Endodermal cell (in vitro differentiated cells): Measurements from ENCODE around the gene FRY. TPM values are rescaled to one million over a fixed set of nuclear protein-coding genes. Genes with fewer than 3 reads are reported as not detected.

Experiments
- DNase-seq: peaks from one replicate; pipeline ENCODE4 v3.0.0-alpha.2; 2017
- H3K27ac ChIP-seq: 2 replicates; pipeline ENCODE4 v1.5.1; 2013; ENCODE audit warnings: mild to moderate bottlenecking, low read depth, low read length, moderate library complexity
- H3K27me3 ChIP-seq: 2 replicates; pipeline ENCODE4 v1.6.1; 2013; ENCODE audit warnings: mild to moderate bottlenecking, low read length, moderate library complexity; ENCODE audit not compliant: insufficient read depth, control insufficient read depth, poor library complexity, severe bottlenecking
- H3K36me3 ChIP-seq: 2 replicates; pipeline ENCODE4 v1.7.0; 2013; ENCODE audit warnings: mild to moderate bottlenecking, low read length, moderate library complexity; ENCODE audit not compliant: control insufficient read depth, insufficient read depth
- H3K4me1 ChIP-seq: one replicate; pipeline ENCODE4 v1.7.0; 2013; ENCODE audit warnings: low read length; ENCODE audit not compliant: control insufficient read depth, insufficient read depth
- H3K4me3 ChIP-seq: 2 replicates; pipeline ENCODE4 v1.5.1; 2013; ENCODE audit warnings: mild to moderate bottlenecking, low read length, moderate library complexity
- H3K9ac ChIP-seq: 2 replicates; pipeline ENCODE4 v1.6.1; 2013; ENCODE audit warnings: mild to moderate bottlenecking, low read length, moderate library complexity; ENCODE audit not compliant: poor library complexity, severe bottlenecking; ENCODE audit errors: extremely low read depth
- H3K9me3 ChIP-seq: 2 replicates; pipeline ENCODE4 v1.6.1; 2013; ENCODE audit warnings: mild to moderate bottlenecking, low read length, moderate library complexity; ENCODE audit not compliant: control insufficient read depth
- H3K27ac Mint-ChIP-seq: 2 replicates; pipeline ENCODE4 v1.8.0; 2020; ENCODE audit warnings: mixed read lengths
- H3K27me3 Mint-ChIP-seq: 2 replicates; pipeline ENCODE4 v1.8.0; 2021; ENCODE audit warnings: mild to moderate bottlenecking, mixed read lengths; ENCODE audit not compliant: insufficient read depth
- H3K36me3 Mint-ChIP-seq: 2 replicates; pipeline ENCODE4 v1.8.0; 2020; ENCODE audit warnings: low read depth, mixed read lengths
- H3K4me1 Mint-ChIP-seq: 2 replicates; pipeline ENCODE4 v1.8.0; 2020; ENCODE audit warnings: mixed read lengths
- H3K4me3 Mint-ChIP-seq: 2 replicates; pipeline ENCODE4 v1.8.0; 2020; ENCODE audit warnings: mild to moderate bottlenecking, moderate library complexity, mixed read lengths
- H3K9me3 Mint-ChIP-seq: 2 replicates; pipeline ENCODE4 v1.8.0; 2020; ENCODE audit warnings: mild to moderate bottlenecking, mixed read lengths
- WGBS, 2 experiments: methylation state at CpG; one replicate each; pipeline versions ENCODE4 v1.1.5 to v1.1.7; 2013; ENCODE audit warnings: missing lambda C conversion rate in 2 of 2, mixed read lengths in 1 of 2; ENCODE audit not compliant: insufficient coverage in 1 of 2, insufficient read length in 1 of 2; 5-methylcytosine and 5-hydroxymethylcytosine counted together
- total RNA-seq, 2 donors: library from RNA; stranded (reverse); fragmentation: NEBNext Ultra II Directional in 1 of 2; extraction: Animal tissue kit (Norgen Biotek cat#: 25700) in 1 of 2; gene quantifications; 2 replicates in 1 of 2; 3 replicates in 1 of 2; pipeline ENCODE4 v1.2.1, GENCODE V29; 2021
- TF ChIP-seq, protein P1 (sequence below): fragments of 200-600 bp; sonication (generic); conservative IDR thresholded peaks from 2 replicates; pipeline ENCODE4 v1.5.0; 2021; ENCODE audit warnings: antibody characterized with exemption, mild to moderate bottlenecking

The FRY gene
- total RNA-seq, 2 donors from 2014 or later, result 20.1 to 30.8 TPM

- TF ChIP-seq, protein P1, sequence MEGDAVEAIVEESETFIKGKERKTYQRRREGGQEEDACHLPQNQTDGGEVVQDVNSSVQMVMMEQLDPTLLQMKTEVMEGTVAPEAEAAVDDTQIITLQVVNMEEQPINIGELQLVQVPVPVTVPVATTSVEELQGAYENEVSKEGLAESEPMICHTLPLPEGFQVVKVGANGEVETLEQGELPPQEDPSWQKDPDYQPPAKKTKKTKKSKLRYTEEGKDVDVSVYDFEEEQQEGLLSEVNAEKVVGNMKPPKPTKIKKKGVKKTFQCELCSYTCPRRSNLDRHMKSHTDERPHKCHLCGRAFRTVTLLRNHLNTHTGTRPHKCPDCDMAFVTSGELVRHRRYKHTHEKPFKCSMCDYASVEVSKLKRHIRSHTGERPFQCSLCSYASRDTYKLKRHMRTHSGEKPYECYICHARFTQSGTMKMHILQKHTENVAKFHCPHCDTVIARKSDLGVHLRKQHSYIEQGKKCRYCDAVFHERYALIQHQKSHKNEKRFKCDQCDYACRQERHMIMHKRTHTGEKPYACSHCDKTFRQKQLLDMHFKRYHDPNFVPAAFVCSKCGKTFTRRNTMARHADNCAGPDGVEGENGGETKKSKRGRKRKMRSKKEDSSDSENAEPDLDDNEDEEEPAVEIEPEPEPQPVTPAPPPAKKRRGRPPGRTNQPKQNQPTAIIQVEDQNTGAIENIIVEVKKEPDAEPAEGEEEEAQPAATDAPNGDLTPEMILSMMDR, result peak; percentile 78
- no peak overlapping the region for H3K4me3 Mint-ChIP-seq
- H3K27me3 ChIP-seq, result no peaks in the 10 kb centered on the region
- no peak overlapping the region for H3K9ac ChIP-seq
- WGBS, 2 experiments, result 88 to 91% methylated on average over 1 of the region's 1 CpG
- peaks cover 16% of the 10 kb centered on the region for H3K4me1 ChIP-seq
- peaks cover 32% of the 10 kb centered on the region for H3K4me1 Mint-ChIP-seq
- peaks cover 9% of the 10 kb centered on the region for H3K9me3 ChIP-seq
- H3K4me3 ChIP-seq, result no peak overlapping the region
- DNase-seq, result peak; percentile 59
- peaks cover 19% of the 10 kb centered on the region for H3K9me3 Mint-ChIP-seq
- H3K27me3 Mint-ChIP-seq, result no peaks in the 10 kb centered on the region
- no peak overlapping the region for H3K27ac ChIP-seq
- H3K27ac Mint-ChIP-seq, result peak overlapping the region; percentile 24
- peaks cover 8% of the 10 kb centered on the region for H3K36me3 Mint-ChIP-seq
- H3K36me3 ChIP-seq, result no peaks in the 10 kb centered on the region
These were observed 30.3 kb upstream of the FRY start for GRCh38 chr13:32001154-32001768.

DNA sequence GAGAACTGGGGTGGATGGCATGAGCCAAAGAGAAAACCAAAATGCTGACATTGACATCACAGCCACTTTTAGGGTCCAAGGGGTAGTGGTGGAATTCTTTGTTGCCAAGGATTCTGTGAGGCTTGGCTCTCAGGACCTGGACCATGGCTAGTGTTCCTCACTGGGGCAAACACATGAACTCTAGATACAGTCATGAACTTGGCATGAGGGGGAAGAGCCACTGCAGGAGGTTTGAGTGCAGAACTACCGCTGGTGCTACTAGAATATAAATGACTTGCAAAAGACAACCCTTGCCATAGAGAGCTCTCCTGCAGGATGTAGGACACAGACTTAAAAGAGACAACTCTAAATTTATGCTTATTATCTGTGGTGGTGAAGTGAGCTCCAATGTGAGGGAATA lies 29.8 kb upstream of the FRY start:
- Histone ChIP-seq H3K27me3 (no peaks in the 10 kb centered on the region), H3K9me3 (peaks cover 9% of the 10 kb centered on the region), H3K4me1 (peaks cover 12% of the 10 kb centered on the region), H3K4me3 (no peak overlapping the region), H3K36me3 (no peaks in the 10 kb centered on the region), H3K27ac (no peak overlapping the region), H3K9ac (no peak overlapping the region)
- Mint-ChIP-seq H3K4me1 (peaks cover 27% of the 10 kb centered on the region), H3K27me3 (no peaks in the 10 kb centered on the region), H3K27ac (peak overlapping the region; percentile 24), H3K4me3 (no peak overlapping the region), H3K36me3 (peaks cover 8% of the 10 kb centered on the region), H3K9me3 (peaks cover 19% of the 10 kb centered on the region)
- WGBS, 2 experiments, result 74 to 100% methylated on average over 1 of the region's 1 CpG
- TF ChIP-seq, protein P1, result no peak
- no peak for DNase-seq

DNA sequence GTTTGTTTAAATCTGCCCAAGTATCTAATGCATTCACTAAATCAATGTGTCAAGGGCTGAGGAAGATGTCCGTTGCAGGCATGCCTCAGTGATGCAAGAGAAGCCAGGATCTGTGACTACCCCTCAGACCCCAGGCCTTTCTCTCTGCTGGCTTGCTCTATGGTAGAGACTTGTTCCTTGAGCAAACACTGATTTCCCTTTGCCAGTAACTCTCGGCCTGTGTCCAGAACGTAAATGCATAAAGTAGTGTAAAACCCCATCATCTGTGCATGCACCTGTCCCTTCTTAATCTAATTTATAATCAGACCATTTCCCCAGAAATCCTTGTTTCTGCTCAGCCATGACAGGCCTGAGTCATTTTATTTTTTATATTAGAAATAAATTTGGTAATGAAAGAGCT lies 28.7 kb upstream of the FRY start:
- Histone ChIP-seq H3K9ac (no peak overlapping the region), H3K9me3 (peaks cover 9% of the 10 kb centered on the region), H3K4me1 (peaks cover 6% of the 10 kb centered on the region), H3K27ac (no peak overlapping the region), H3K4me3 (no peak overlapping the region), H3K36me3 (no peaks in the 10 kb centered on the region), H3K27me3 (no peaks in the 10 kb centered on the region)
- H3K9me3 Mint-ChIP-seq, result peaks cover 19% of the 10 kb centered on the region
- no peak overlapping the region for H3K4me3 Mint-ChIP-seq
- H3K27ac Mint-ChIP-seq, result no peak overlapping the region
- H3K27me3 Mint-ChIP-seq, result no peaks in the 10 kb centered on the region
- TF ChIP-seq, protein P1, result no peak
- no peak for DNase-seq
- peaks cover 8% of the 10 kb centered on the region for H3K36me3 Mint-ChIP-seq
- H3K4me1 Mint-ChIP-seq, result peaks cover 19% of the 10 kb centered on the region
- WGBS, 2 experiments, result 92 to 94% methylated on average over 2 to 3 of the region's 3 CpGs
